AG04450 (cell line): ENCODE data around the gene POMGNT2. TPM values are rescaled to one million over a fixed set of nuclear protein-coding genes. Genes with fewer than 3 reads are reported as not detected.

Experiments used
- CTCF ChIA-PET: fragments of 300-600, 350-600 bp; formaldehyde crosslinking; extraction: SDS; loops from one replicate; lab custom pipeline; 2022; ENCODE audit warnings: antibody characterized with exemption, inconsistent platforms; lab: Charles Lee
- POLR2A ChIA-PET: fragments of 350-600 bp; formaldehyde crosslinking; extraction: SDS; loops from one replicate; lab custom pipeline; 2021; ENCODE audit warnings: antibody characterized with exemption, inconsistent platforms; lab: Yijun Ruan, JAX
- DNase-seq: peaks from one replicate; pipeline ENCODE4 v3.0.0-alpha.2; 2011; ENCODE audit warnings: low read depth, low spot score
- H3K27ac ChIP-seq: one replicate; pipeline ENCODE4 v1.5.1; 2012; ENCODE audit warnings: low read depth, low read length, control low read depth
- H3K27me3 ChIP-seq: one replicate; pipeline ENCODE4 v1.6.0; 2012; ENCODE audit warnings: low read length; ENCODE audit not compliant: control insufficient read depth, insufficient read depth
- H3K4me3 ChIP-seq: 2 replicates; pipeline ENCODE4 v1.5.1; 2011; ENCODE audit warnings: mild to moderate bottlenecking, low read depth, low read length, control low read depth
- H3K9me3 ChIP-seq: 2 replicates; pipeline ENCODE4 v1.5.1; 2012; ENCODE audit warnings: low read length; ENCODE audit not compliant: control insufficient read depth, insufficient read depth
- polyA plus RNA-seq: library from polyadenylated mRNA; depleted of rRNA; stranded (reverse); fragments of >200 nt; gene quantifications from 2 replicates; pipeline ENCODE4 v1.2.3, GENCODE V29; 2011
- TF ChIP-seq, protein P1 (sequence below): IDR thresholded peaks from 2 replicates; pipeline ENCODE4 v1.5.1; 2011; ENCODE audit warnings: low read depth, low read length, control low read depth, inconsistent platforms

Gene POMGNT2
- polyA plus RNA-seq, 1 experiment: 9.3 TPM

DNA sequence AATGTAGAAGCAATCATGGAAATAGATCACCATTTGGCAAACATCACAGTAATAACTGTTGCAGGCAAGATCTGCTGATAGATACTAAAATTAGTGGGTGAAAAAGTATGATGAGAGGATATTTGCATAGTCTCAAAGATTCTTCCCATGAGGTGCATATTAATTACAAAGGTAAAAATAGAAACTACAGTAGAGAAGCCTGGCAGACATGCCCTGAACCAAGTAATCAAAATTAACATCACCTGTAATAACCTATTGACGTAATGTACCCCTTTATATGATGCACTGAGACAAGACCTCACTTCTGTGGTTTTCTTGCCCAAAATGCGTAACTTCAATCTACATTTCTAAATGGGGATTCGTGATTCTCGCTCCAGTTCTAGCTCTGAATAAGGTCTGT lies 14.4 kb downstream of the POMGNT2 start:
- no peaks in the 10 kb centered on the region for H3K27me3 ChIP-seq
- no peak overlapping the region for H3K27ac ChIP-seq
- no peaks in the 10 kb centered on the region for H3K9me3 ChIP-seq
- CTCF ChIA-PET: no interaction called here
- TF ChIP-seq, protein P1, sequence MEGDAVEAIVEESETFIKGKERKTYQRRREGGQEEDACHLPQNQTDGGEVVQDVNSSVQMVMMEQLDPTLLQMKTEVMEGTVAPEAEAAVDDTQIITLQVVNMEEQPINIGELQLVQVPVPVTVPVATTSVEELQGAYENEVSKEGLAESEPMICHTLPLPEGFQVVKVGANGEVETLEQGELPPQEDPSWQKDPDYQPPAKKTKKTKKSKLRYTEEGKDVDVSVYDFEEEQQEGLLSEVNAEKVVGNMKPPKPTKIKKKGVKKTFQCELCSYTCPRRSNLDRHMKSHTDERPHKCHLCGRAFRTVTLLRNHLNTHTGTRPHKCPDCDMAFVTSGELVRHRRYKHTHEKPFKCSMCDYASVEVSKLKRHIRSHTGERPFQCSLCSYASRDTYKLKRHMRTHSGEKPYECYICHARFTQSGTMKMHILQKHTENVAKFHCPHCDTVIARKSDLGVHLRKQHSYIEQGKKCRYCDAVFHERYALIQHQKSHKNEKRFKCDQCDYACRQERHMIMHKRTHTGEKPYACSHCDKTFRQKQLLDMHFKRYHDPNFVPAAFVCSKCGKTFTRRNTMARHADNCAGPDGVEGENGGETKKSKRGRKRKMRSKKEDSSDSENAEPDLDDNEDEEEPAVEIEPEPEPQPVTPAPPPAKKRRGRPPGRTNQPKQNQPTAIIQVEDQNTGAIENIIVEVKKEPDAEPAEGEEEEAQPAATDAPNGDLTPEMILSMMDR: no peak
- DNase-seq: no peak
- POLR2A ChIA-PET: no interaction called here
- no peak overlapping the region for H3K4me3 ChIP-seq

DNA sequence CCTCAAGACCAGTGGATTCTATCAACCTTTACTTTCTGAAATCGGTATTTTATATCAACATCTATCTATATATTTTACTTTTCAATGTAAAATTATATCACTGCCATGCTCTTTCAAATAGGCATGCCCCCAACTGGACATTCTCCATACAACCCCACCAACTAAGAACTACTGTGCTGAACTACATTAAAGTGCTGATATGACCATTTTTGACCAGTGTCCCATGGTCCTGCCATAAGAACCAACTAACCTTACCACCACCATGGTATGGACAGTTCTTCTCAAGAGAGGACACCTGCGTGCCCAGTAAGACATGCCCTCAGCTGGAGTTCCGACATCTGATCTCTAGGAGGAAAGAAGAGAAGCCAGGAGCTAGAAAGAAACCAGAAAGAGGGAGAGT lies 15.6 kb downstream of the POMGNT2 start:
- H3K9me3 ChIP-seq: no peaks in the 10 kb centered on the region
- CTCF ChIA-PET: no interaction called here

DNA sequence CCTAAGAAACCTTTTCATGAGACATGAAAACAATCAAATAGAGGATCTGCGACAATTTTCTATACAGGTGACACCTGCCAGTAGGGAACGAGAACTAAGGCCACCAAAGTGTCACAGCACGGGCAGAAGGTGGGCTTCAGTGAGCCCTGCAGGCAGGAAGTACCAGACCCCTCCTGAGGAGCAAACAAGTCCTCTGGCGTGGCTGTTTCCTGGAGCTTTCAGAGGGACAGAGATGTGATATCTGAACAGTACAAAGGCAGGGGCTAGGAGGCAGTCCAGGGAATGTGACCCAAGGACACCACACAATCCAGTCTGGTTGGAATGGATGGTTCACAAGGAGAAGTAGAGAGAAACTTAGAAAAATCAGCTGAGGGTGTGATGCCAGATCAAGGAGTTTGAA lies 16.8 kb downstream of the POMGNT2 start:
- TF ChIP-seq, protein P1: no peak
- no peak for DNase-seq
- H3K27ac ChIP-seq: no peak overlapping the region
- CTCF ChIA-PET: interaction anchor here (0.5 to 1.0 kb wide), 2 partner anchors 127 to 175 kb away, joined by 3 to 4 read pairs; no protein-coding TSS in a partner anchor
- POLR2A ChIA-PET: no interaction called here
- no peaks in the 10 kb centered on the region for H3K9me3 ChIP-seq
- no peak overlapping the region for H3K4me3 ChIP-seq
- no peaks in the 10 kb centered on the region for H3K27me3 ChIP-seq

More for the DNA sequence above, 15.6 kb downstream of the POMGNT2 start:
- H3K27me3 ChIP-seq: no peaks in the 10 kb centered on the region
- TF ChIP-seq, protein P1: no peak
- no peak overlapping the region for H3K4me3 ChIP-seq
- DNase-seq: no peak
- POLR2A ChIA-PET: no interaction called here
- no peak overlapping the region for H3K27ac ChIP-seq

DNA sequence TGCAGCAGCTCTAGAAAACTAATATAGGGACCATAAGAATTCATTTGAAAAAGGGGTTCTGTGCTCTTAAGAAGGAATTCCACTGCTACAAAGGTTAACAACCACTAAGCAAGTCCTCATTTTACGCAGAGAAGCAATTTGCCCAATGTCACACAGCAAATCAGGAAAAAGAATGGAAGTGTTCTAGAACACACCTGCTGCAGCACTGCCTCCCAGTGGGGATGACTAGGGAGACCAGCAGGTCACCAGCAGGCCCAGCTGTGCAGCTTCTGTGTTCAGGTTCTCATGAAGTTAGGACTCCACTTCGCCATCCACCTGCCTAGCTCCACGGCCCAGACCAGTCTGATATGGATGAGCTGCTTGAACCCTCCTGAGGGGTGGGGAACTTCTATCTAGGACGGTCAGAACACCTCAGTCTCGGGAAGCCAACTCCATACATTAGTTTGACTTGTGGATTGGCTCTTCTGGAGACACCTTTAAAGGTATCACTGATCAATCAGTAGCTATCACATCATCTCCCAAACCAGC lies 18.6 kb downstream of the POMGNT2 start:
- no peak overlapping the region for H3K4me3 ChIP-seq
- H3K9me3 ChIP-seq: no peaks in the 10 kb centered on the region
- DNase-seq: no peak
- POLR2A ChIA-PET: no interaction called here
- CTCF ChIA-PET: interaction anchor here (0.6 to 1.8 kb wide), 3 partner anchors 123 to 1713 kb away, joined by 3 to 8 read pairs (median 5); no protein-coding TSS in a partner anchor
- H3K27me3 ChIP-seq: no peaks in the 10 kb centered on the region
- no peak overlapping the region for H3K27ac ChIP-seq
- TF ChIP-seq, protein P1: 0 out of 2 replicates have a peak, but pooled peaks have one; percentile 13

DNA sequence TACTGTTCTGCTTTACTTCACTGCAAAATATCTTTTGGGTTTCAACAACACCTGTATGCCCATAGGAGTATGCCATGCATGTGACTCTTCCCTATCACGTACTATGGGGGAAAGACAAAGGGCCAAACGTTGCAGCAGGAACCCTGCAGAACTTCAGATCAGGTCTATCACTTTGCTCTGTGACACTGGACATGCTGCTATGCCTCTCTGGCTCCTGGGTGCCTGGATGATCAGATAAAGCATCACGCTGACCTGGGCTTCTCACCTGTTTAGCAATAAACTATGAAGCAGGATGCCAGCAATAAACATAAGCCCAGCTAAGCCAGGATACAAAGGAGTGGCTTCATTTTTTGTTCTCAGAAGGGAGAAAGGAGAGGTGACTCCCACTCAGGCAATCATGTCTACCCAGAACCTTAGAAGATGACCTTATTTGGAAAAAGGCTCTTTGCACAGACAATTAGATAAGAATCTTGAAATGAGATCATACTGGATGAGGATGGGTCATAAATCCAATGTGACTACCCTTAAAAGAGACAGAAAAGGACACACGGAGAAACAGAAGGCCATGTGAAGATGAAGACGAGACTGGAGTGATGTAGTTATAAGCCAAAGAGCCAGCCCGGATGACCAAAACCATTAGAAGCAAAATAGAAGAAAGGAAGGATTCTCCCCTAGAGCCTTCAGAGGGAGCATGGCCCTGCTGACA lies 19.3 kb downstream of the POMGNT2 start:
- Histone ChIP-seq H3K27me3 (no peaks in the 10 kb centered on the region), H3K27ac (no peak overlapping the region), H3K4me3 (no peak overlapping the region), H3K9me3 (no peaks in the 10 kb centered on the region)
- ChIA-PET POLR2A (no interaction called here), CTCF (interaction anchor here (1.8 to 2.1 kb wide), 2 partner anchors 124 to 125 kb away, joined by 8 to 12 read pairs; no protein-coding TSS in a partner anchor)
- no peak for DNase-seq
- TF ChIP-seq, protein P1: no peak
